Activated CD4-positive, alpha-beta T cell treated with anti-CD3 and anti-CD28 coated beads for 36 hours (primary cell): ENCODE results near the gene CPO. TPM values are rescaled to one million over a fixed set of nuclear protein-coding genes. Genes with fewer than 3 reads are reported as not detected.

Experiments used
- ATAC-seq: fragments of 200-7000 bp; cut with Tn5 transposase; one replicate; pipeline ENCODE4 v1.10.0; 2021; ENCODE audit warnings: mild to moderate bottlenecking, moderate library complexity
- CTCF ChIA-PET: fragments of 350-600 bp; sonication (Branson Sonifier 250); formaldehyde crosslinking; loops from one replicate; lab custom pipeline; 2021; ENCODE audit warnings: antibody characterized with exemption; lab: Charles Lee
- POLR2A ChIA-PET: fragments of 350-600 bp; sonication (Branson Sonifier 250); formaldehyde crosslinking; loops from one replicate; lab custom pipeline; 2021; ENCODE audit warnings: antibody characterized with exemption, inconsistent platforms; lab: Charles Lee
- DNase-seq: peaks from one replicate; pipeline ENCODE4 v3.0.0-alpha.2; 2020
- H3K27ac Mint-ChIP-seq: one replicate; pipeline ENCODE4 v1.8.0; 2021; ENCODE audit warnings: mixed read lengths
- H3K27me3 Mint-ChIP-seq: one replicate; pipeline ENCODE4 v1.8.0; 2021; ENCODE audit warnings: mixed read lengths
- H3K36me3 Mint-ChIP-seq: one replicate; pipeline ENCODE4 v1.8.0; 2021; ENCODE audit warnings: low read depth, mixed read lengths
- H3K4me1 Mint-ChIP-seq: one replicate; pipeline ENCODE4 v1.8.0; 2021; ENCODE audit warnings: mixed read lengths
- H3K4me3 Mint-ChIP-seq: one replicate; pipeline ENCODE4 v1.8.0; 2021; ENCODE audit warnings: mild to moderate bottlenecking, moderate library complexity, mixed read lengths
- H3K9me3 Mint-ChIP-seq: one replicate; pipeline ENCODE4 v1.8.0; 2021; ENCODE audit warnings: low read depth, mixed read lengths
- intact Hi-C, 2 experiments: fragments of 100-400 bp; cut with DNase I in 1 of 2; cut with micrococcal nuclease in 1 of 2; formaldehyde crosslinking; loops; one replicate each; pipeline versions ENCODE4 v1.14.2 to v1.15.1; 2022 to 2024; cut with DNase I, micrococcal nuclease
- total RNA-seq, 2 experiments: library from RNA; stranded (reverse); gene quantifications; one replicate each; pipeline ENCODE4 v1.2.3, GENCODE V29; 2021

Gene CPO
- total RNA-seq, 2 experiments from 2014 or later = not detected

GRCh38 chr2:206979365-206979764 lies 40.0 kb downstream of the CPO start:
- no peak for DNase-seq
- no peak overlapping the region for H3K4me3 Mint-ChIP-seq
- H3K9me3 Mint-ChIP-seq = no peaks in the 10 kb centered on the region
- H3K4me1 Mint-ChIP-seq = peaks cover 8% of the 10 kb centered on the region
- intact Hi-C loops = no loop called here
- ATAC-seq = no peak
- ChIA-PET CTCF (interaction anchor here (0.6 to 1.3 kb wide), 3 partner anchors 10 to 12 kb away, joined by 3 to 4 read pairs (median 3); no protein-coding TSS in a partner anchor), POLR2A (no interaction called here)
- H3K27ac Mint-ChIP-seq = no peak overlapping the region
- no peaks in the 10 kb centered on the region for H3K36me3 Mint-ChIP-seq
- no peaks in the 10 kb centered on the region for H3K27me3 Mint-ChIP-seq

GRCh38 chr2:206979922-206980321 lies 40.6 kb downstream of the CPO start:
- no peak for ATAC-seq
- CTCF ChIA-PET = interaction anchor here (0.6 to 1.3 kb wide), 4 partner anchors 9 to 387 kb away, joined by 3 to 4 read pairs (median 3); no protein-coding TSS in a partner anchor
- POLR2A ChIA-PET = no interaction called here
- H3K36me3 Mint-ChIP-seq = no peaks in the 10 kb centered on the region
- DNase-seq = no peak
- H3K27me3 Mint-ChIP-seq = no peaks in the 10 kb centered on the region
- H3K4me3 Mint-ChIP-seq = no peak overlapping the region
- H3K4me1 Mint-ChIP-seq = peaks cover 9% of the 10 kb centered on the region
- H3K9me3 Mint-ChIP-seq = no peaks in the 10 kb centered on the region
- intact Hi-C loops = loop anchor here (5.0 to 10.0 kb wide), 3 partner anchors 178 to 375 kb away; partner anchors contain the start of gene KLF7 (in 1 of the 2)
- H3K27ac Mint-ChIP-seq = no peak overlapping the region

- ATAC-seq (no peak), DNase-seq (no peak)
- intact Hi-C loops = loop anchor here (5.0 to 10.0 kb wide), 3 partner anchors 178 to 374 kb away; partner anchors contain the start of gene KLF7 (in 1 of the 2)
- Mint-ChIP-seq H3K36me3 (no peaks in the 10 kb centered on the region), H3K27ac (no peak overlapping the region), H3K27me3 (no peaks in the 10 kb centered on the region), H3K4me1 (peaks cover 9% of the 10 kb centered on the region), H3K4me3 (no peak overlapping the region), H3K9me3 (no peaks in the 10 kb centered on the region)
- POLR2A ChIA-PET = no interaction called here
- CTCF ChIA-PET = interaction anchor here (0.6 to 1.3 kb wide), 6 partner anchors 8 to 386 kb away, joined by 3 to 4 read pairs (median 3); no protein-coding TSS in a partner anchor
Observed at GRCh38 chr2:206980413-206980812, 41.1 kb downstream of the CPO start.

GRCh38 chr2:206981086-206981674 lies 41.9 kb downstream of the CPO start:
- Mint-ChIP-seq H3K4me3 (no peak overlapping the region), H3K36me3 (no peaks in the 10 kb centered on the region), H3K27ac (no peak overlapping the region), H3K9me3 (no peaks in the 10 kb centered on the region), H3K27me3 (no peaks in the 10 kb centered on the region), H3K4me1 (peaks cover 13% of the 10 kb centered on the region)
- DNase-seq (no peak), ATAC-seq (no peak)
- intact Hi-C loops = loop anchor here (1.0 to 10.0 kb wide), 6 partner anchors 179 to 494 kb away; partner anchors contain the start of gene KLF7 (in 1 of the 2)
- CTCF ChIA-PET = interaction anchor here (0.5 to 3.0 kb wide), 6 partner anchors 10 to 499 kb away, joined by 3 to 23 read pairs (median 4); no protein-coding TSS in a partner anchor
- POLR2A ChIA-PET = no interaction called here

GRCh38 chr2:206981739-206982340 lies 42.5 kb downstream of the CPO start:
- H3K27ac Mint-ChIP-seq = no peak overlapping the region
- CTCF ChIA-PET = interaction anchor here (0.6 to 3.0 kb wide), 5 partner anchors 9 to 495 kb away, joined by 3 to 23 read pairs (median 3); no protein-coding TSS in a partner anchor
- no peaks in the 10 kb centered on the region for H3K27me3 Mint-ChIP-seq
- no peaks in the 10 kb centered on the region for H3K9me3 Mint-ChIP-seq
- POLR2A ChIA-PET = no interaction called here
- no peaks in the 10 kb centered on the region for H3K36me3 Mint-ChIP-seq
- H3K4me3 Mint-ChIP-seq = no peak overlapping the region
- intact Hi-C loops = loop anchor here (1.0 to 10.0 kb wide), 6 partner anchors 180 to 493 kb away; partner anchors contain the start of gene KLF7 (in 1 of the 2)
- ATAC-seq (peak; percentile 80), DNase-seq (peak; percentile 76)
- peaks cover 19% of the 10 kb centered on the region for H3K4me1 Mint-ChIP-seq

GRCh38 chr2:206982360-206982955 lies 43.1 kb downstream of the CPO start:
- H3K4me1 Mint-ChIP-seq = peaks cover 24% of the 10 kb centered on the region
- CTCF ChIA-PET = interaction anchor here (0.6 to 3.0 kb wide), 8 partner anchors 8 to 645 kb away, joined by 3 to 23 read pairs (median 4); no protein-coding TSS in a partner anchor
- H3K9me3 Mint-ChIP-seq = no peaks in the 10 kb centered on the region
- no peak for ATAC-seq
- H3K27me3 Mint-ChIP-seq = no peaks in the 10 kb centered on the region
- H3K27ac Mint-ChIP-seq = no peak overlapping the region
- no peak overlapping the region for H3K4me3 Mint-ChIP-seq
- DNase-seq = no peak
- H3K36me3 Mint-ChIP-seq = no peaks in the 10 kb centered on the region
- POLR2A ChIA-PET = no interaction called here
- intact Hi-C loops = loop anchor here (5.0 to 10.0 kb wide), 3 partner anchors 180 to 372 kb away; partner anchors contain the start of gene KLF7 (in 1 of the 2)

GRCh38 chr2:206983161-206983859 lies 44.0 kb downstream of the CPO start:
- ChIA-PET POLR2A (no interaction called here), CTCF (interaction anchor here (0.9 to 3.0 kb wide), 7 partner anchors 7 to 644 kb away, joined by 3 to 23 read pairs (median 4); no protein-coding TSS in a partner anchor)
- intact Hi-C loops = loop anchor here (5.0 to 10.0 kb wide), 3 partner anchors 181 to 371 kb away; partner anchors contain the start of gene KLF7 (in 1 of the 2)
- H3K4me1 Mint-ChIP-seq = peaks cover 24% of the 10 kb centered on the region
- H3K36me3 Mint-ChIP-seq = no peaks in the 10 kb centered on the region
- ATAC-seq = no peak
- no peaks in the 10 kb centered on the region for H3K27me3 Mint-ChIP-seq
- no peaks in the 10 kb centered on the region for H3K9me3 Mint-ChIP-seq
- H3K4me3 Mint-ChIP-seq = no peak overlapping the region
- DNase-seq = no peak
- H3K27ac Mint-ChIP-seq = no peak overlapping the region

GRCh38 chr2:206984206-206984605 lies 44.9 kb downstream of the CPO start:
- DNase-seq (no peak), ATAC-seq (no peak)
- no peaks in the 10 kb centered on the region for H3K9me3 Mint-ChIP-seq
- intact Hi-C loops = loop anchor here (5.0 to 10.0 kb wide), 3 partner anchors 181 to 371 kb away; partner anchors contain the start of gene KLF7 (in 1 of the 2)
- H3K4me1 Mint-ChIP-seq = peaks cover 28% of the 10 kb centered on the region
- ChIA-PET POLR2A (no interaction called here), CTCF (interaction anchor here (0.9 to 3.0 kb wide), 4 partner anchors 89 to 489 kb away, joined by 3 to 23 read pairs (median 4); no protein-coding TSS in a partner anchor)
- no peak overlapping the region for H3K4me3 Mint-ChIP-seq
- H3K36me3 Mint-ChIP-seq = no peaks in the 10 kb centered on the region
- no peaks in the 10 kb centered on the region for H3K27me3 Mint-ChIP-seq
- H3K27ac Mint-ChIP-seq = no peak overlapping the region

GRCh38 chr2:206986943-206987342 lies 47.6 kb downstream of the CPO start:
- intact Hi-C loops = loop anchor here (10.0 kb wide), 2 partner anchors 178 to 368 kb away; partner anchors contain the start of gene KLF7 (in 1 of the 2)
- ATAC-seq = peak; percentile 60
- no peak overlapping the region for H3K27ac Mint-ChIP-seq

GRCh38 chr2:206987810-206988209 lies 48.5 kb downstream of the CPO start:
- peaks cover 29% of the 10 kb centered on the region for H3K4me1 Mint-ChIP-seq
- ChIA-PET POLR2A (no interaction called here), CTCF (interaction anchor here (0.6 kb wide), 1 partner anchor 280 kb away, joined by 3 read pairs; no protein-coding TSS in a partner anchor)
- no peak for DNase-seq
- no peaks in the 10 kb centered on the region for H3K27me3 Mint-ChIP-seq
- intact Hi-C loops = loop anchor here (2.0 to 10.0 kb wide), 3 partner anchors 177 to 367 kb away; partner anchors contain the start of gene KLF7 (in 1 of the 2)
- H3K4me3 Mint-ChIP-seq = no peak overlapping the region
- no peak for ATAC-seq
- no peak overlapping the region for H3K27ac Mint-ChIP-seq
- H3K9me3 Mint-ChIP-seq = no peaks in the 10 kb centered on the region
- H3K36me3 Mint-ChIP-seq = no peaks in the 10 kb centered on the region

More at GRCh38 chr2:206986943-206987342, 47.6 kb downstream of the CPO start:
- Mint-ChIP-seq H3K4me3 (no peak overlapping the region), H3K36me3 (no peaks in the 10 kb centered on the region), H3K4me1 (peaks cover 35% of the 10 kb centered on the region), H3K9me3 (no peaks in the 10 kb centered on the region), H3K27me3 (no peaks in the 10 kb centered on the region)
- ChIA-PET CTCF (interaction anchor here (0.7 to 1.0 kb wide), 3 partner anchors 23 to 511 kb away, joined by 3 read pairs; no protein-coding TSS in a partner anchor), POLR2A (no interaction called here)
- DNase-seq = no peak
